ENCODE results near the gene CCDC195.

DNA sequence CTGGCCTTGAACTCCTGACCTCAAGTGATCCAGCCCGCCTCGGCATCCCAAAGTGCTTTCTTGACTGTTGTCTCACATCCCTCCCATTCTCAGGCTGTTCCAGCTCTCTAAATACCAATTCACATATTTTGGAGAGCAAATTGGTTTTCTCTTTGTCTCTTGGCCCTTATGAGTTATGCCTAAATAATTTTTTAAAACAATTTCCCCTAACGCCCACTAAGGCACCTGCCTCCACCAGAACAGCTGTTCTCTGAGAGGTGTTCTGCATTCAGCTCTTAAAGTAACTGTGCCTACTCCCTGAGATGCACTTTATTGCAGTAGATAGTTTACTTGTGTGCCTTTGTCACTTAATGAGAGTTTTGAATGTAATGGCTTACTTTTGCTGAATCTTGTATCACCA is 6.9 kb downstream of the CCDC195 start:
- TF ChIP-seq RARB (CRISPR knock-in tag; IDR thresholded peaks at IDR 0.05) (no peak), ZFP3 (CRISPR knock-in tag; IDR thresholded peaks at IDR 0.05) (no peak), ARNTL (CRISPR knock-in tag; IDR thresholded peaks at IDR 0.05; ENCODE audit: borderline replicate concordance, low read depth) (no peak), ESRRG (CRISPR knock-in tag; IDR thresholded peaks at IDR 0.05) (no peak), SNAI2 (CRISPR knock-in tag; IDR thresholded peaks at IDR 0.05) (no peak), PPARA (CRISPR knock-in tag; IDR thresholded peaks at IDR 0.05; ENCODE audit: borderline replicate concordance) (no peak), CSDC2 (CRISPR knock-in tag; IDR thresholded peaks at IDR 0.05) (no peak), BACH2 (CRISPR knock-in tag; IDR thresholded peaks at IDR 0.05; ENCODE audit: borderline replicate concordance) (no peak), OSR1 (CRISPR knock-in tag; IDR thresholded peaks at IDR 0.05) (no peak)
- TF ChIP-seq, protein P1, sequence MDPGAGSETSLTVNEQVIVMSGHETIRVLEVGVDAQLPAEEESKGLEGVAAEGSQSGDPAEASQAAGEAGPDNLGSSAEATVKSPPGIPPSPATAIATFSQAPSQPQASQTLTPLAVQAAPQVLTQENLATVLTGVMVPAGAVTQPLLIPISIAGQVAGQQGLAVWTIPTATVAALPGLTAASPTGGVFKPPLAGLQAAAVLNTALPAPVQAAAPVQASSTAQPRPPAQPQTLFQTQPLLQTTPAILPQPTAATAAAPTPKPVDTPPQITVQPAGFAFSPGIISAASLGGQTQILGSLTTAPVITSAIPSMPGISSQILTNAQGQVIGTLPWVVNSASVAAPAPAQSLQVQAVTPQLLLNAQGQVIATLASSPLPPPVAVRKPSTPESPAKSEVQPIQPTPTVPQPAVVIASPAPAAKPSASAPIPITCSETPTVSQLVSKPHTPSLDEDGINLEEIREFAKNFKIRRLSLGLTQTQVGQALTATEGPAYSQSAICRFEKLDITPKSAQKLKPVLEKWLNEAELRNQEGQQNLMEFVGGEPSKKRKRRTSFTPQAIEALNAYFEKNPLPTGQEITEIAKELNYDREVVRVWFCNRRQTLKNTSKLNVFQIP (CRISPR knock-in tag; IDR thresholded peaks at IDR 0.05; ENCODE audit: borderline replicate concordance, low read depth), result no peak
- TF ChIP-seq, protein P2, sequence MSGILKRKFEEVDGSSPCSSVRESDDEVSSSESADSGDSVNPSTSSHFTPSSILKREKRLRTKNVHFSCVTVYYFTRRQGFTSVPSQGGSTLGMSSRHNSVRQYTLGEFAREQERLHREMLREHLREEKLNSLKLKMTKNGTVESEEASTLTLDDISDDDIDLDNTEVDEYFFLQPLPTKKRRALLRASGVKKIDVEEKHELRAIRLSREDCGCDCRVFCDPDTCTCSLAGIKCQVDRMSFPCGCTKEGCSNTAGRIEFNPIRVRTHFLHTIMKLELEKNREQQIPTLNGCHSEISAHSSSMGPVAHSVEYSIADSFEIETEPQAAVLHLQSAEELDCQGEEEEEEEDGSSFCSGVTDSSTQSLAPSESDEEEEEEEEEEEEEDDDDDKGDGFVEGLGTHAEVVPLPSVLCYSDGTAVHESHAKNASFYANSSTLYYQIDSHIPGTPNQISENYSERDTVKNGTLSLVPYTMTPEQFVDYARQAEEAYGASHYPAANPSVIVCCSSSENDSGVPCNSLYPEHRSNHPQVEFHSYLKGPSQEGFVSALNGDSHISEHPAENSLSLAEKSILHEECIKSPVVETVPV (CRISPR knock-in tag; IDR thresholded peaks at IDR 0.05), result no peak
